HG03520 (cell line): Measurements from ENCODE around the gene NDOR1.

Experiments used
- ATAC-seq: cut with Tn5 transposase; IDR thresholded peaks from one replicate; pipeline ENCODE4 v1.9.1; 2021; ENCODE audit warnings: mild to moderate bottlenecking, moderate library complexity; ENCODE audit not compliant: unreplicated experiment

Gene NDOR1

DNA sequence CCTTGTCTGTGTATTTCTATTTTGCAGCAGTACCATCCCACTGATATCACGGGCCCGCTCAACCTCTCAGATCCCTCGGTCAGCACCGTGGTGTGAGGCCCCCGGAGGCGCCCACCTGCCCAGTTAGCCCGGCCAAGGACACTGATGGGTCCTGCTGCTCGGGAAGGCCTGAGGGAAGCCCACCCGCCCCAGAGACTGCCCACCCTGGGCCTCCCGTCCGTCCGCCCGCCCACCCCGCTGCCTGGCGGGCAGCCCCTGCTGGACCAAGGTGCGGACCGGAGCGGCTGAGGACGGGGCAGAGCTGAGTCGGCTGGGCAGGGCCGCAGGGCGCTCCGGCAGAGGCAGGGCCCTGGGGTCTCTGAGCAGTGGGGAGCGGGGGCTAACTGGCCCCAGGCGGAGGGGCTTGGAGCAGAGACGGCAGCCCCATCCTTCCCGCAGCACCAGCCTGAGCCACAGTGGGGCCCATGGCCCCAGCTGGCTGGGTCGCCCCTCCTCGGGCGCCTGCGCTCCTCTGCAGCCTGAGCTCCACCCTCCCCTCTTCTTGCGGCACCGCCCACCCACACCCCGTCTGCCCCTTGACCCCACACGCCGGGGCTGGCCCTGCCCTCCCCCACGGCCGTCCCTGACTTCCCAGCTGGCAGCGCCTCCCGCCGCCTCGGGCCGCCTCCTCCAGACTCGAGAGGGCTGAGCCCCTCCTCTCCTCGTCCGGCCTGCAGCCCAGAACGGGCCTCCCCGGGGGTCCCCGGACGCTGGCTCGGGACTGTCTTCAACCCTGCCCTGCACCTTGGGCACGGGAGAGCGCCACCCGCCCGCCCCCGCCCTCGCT, 37.5 kb upstream of the NDOR1 start:
- no peak for ATAC-seq

DNA sequence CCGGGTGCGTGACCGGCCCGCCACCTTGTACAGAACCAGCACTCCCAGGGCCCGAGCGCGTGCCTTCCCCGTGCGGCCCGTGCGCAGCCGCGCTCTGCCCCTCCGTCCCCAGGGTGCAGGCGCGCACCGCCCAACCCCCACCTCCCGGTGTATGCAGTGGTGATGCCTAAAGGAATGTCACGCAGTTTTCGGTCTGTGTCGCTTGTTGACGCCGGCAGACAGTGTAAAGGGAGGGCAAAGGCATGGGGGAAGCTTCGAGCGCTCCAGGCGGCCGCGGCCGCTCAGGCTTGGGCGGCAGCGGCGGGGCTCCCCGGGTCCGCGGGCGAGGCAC, 37.0 kb upstream of the NDOR1 start:
- no peak for ATAC-seq

DNA sequence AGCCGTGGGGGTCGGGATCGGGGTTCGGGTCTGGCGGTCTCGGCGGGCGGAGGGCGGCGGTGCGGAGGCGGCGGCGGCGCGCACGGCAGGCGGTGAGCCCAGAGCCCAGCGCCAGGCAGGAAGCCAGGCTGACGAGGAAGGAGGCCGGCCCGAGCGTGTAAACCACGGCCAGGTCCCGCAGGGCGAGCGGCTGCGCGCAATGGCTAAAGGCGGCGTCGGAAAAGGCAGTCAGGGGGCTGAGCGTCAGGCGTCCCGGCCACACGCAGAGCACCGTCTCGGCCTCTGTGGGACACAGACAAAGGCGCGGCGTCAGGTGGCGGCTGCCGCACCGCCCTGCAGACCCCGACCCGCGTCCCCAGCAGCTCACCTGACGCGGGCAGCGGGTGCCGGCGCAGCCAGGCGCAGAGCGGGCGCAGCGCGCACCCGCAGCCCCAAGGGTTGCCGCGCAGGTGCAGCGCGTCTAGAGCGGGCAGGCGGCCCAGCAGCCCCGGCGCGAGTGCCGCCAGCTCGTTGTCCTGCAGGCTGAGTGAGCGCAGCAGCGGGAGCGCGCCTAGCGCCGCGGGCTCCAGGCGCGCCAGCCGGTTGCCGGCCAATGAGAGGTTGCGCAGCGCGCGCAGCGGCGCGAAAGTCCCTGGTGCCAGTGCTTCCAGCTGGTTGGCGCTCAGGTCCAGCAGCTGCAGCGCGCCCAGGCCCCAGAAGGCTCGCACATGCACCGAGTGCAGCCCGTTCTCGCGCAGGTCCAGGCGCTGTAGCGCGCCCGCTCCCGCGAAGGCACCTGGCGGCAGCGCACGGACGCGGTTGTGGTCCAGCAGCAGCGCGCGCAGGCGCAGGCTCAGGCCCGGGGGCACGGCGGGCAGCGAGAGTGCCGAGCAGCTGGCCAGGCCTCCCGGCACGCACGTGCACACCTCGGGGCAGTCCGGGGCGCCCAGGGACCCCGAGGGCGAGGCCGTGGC, 36.3 kb upstream of the NDOR1 start:
- no peak for ATAC-seq

- no peak for ATAC-seq
Observed at GRCh38 chr9:137169896-137170358, 35.6 kb upstream of the NDOR1 start, which contains the start of gene LRRC26. Gene LRRC26 (minus strand): TSS chr9:137170051. CDS start chr9:137169943, 108 bp downstream.

DNA sequence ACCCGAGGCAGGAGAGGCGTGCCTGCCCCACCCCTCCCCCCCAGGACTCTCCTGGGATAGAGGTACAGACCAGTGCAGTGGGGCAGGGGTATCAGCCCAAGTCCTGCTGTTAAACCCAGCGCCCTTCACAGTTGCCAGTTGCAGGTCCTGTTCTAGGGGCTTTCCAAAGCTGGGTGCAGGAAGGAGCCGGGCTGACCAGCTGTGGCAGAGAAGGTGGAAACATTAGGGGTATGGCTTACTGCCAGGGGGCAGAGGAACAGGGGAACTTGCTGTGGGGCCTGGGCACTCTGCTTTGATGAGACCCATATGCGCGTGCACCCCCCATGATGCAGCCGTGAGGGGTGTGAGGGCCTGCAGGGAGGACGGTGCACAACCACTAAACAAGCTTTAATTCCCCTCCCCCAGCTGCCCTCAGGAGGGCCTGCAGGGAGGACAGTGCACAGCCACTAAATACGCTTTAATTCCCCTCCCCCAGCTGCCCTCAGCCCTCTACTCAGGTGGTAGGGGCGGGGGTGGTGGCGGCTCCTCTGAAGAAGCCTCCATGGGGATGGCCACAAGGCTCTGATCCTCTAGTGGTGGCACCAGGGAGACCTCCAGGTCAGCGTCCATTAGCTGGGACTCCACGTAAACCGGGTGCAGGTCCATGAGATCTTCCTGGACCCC, 34.9 kb upstream of the NDOR1 start:
- no peak for ATAC-seq

DNA sequence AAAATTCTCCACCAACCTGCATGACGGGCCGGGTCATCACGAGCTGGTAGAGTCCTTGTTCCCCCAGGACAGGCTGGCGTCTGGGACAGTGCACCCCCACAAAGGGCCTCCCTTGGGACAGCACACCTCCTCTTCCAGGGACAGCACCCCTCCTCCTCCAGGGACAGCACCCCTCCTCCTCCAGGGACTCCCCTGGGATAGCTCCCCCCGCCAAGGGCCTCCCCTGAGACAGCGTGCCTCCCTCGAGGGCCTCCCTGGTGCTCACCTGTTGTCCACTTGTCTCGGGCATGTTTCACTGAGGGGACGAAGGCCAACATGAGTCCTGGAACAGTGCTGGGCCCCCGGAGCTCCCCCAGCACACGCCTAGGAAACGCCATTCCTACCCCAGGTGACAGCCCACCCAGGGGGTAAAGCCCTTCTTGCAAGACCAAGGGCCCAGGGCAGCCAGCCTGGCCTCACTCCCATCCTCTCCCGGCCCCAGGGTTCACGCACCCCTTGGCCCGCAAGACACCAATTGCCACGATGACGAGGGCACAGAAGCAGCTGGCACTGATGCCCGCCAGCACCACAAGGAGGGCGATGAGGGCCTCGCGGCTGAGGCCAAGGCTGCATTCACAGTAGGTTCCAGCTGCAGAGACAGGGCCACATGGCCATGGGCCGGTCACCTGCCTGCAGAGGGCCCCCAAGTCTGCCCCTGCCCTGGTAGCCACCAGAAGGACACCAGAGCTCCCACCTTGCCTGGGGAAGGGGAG, 34.2 kb upstream of the NDOR1 start:
- ATAC-seq, result no peak

- no peak for ATAC-seq
Observed at GRCh38 chr9:137172901-137173795, 32.4 kb upstream of the NDOR1 start.

GRCh38 chr9:137173796-137174664, 31.5 kb upstream of the NDOR1 start:
- ATAC-seq, result no peak

DNA sequence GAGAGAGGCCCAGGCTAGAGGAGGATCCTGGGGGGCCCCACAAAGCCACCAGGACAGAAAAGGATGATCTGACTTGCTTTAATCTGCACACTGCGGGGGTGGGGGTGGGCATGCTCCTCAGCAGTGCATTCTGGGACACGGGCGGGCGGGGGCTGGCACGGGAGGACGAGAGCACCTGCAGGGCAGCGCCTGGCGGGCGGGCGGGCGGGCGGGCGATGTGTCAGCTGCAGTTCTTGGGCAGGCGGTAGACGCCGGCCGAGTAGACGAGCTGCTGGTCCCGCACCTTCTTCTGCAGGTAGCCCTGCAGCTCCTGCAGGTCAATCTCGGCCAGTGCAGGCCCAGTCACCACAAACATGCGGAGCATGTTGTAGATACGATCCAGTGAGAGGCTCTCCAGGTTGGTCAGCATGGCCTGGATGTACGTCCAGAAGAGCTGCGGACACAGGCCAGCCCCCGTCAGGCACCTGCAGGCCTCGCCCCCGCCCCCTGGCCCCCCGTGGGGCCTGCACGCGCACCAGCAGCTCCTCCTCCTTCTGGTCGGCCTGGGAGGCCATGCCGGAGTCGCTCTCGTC, 30.7 kb upstream of the NDOR1 start:
- ATAC-seq, result no peak

- no peak for ATAC-seq
Observed at GRCh38 chr9:137175345-137175961, 30.0 kb upstream of the NDOR1 start.

- no peak for ATAC-seq
Observed at GRCh38 chr9:137176302-137177182, 29.0 kb upstream of the NDOR1 start.

DNA sequence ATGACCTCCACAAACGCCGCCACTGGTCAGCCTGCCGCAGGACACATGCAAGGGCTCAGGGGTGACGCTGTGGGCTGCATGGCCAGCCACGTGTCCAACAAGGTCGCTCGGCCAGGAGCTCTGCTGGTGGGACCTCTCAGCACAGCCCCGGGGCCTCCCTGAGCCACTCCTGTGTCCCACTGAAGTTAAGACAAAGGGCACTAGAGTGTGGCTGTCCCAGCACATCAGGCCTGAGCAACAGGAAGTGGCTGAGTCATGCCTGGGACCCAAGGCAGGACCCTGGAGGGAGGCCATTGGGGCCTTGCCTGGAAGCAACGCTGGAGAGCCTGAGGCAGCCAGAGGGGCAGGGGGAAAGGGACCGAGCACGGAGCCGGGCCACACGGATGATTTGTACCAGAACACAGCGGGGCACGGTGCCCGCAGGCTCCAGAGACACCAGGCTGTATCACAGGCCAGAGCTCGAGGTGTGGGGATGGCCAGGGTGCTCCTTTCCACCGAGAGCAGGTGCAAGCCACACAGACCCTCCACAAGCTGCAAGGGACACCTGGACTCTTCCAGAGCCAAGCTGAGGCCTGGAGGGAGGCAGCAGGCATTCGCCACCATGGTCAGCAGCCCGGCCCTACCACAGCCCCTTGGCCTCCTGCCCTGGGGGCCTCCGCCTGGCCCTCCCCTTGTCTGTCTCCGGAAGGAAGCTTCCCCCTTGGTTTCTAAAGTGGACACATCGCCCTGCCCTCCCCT, 27.1 kb upstream of the NDOR1 start:
- no peak for ATAC-seq

DNA sequence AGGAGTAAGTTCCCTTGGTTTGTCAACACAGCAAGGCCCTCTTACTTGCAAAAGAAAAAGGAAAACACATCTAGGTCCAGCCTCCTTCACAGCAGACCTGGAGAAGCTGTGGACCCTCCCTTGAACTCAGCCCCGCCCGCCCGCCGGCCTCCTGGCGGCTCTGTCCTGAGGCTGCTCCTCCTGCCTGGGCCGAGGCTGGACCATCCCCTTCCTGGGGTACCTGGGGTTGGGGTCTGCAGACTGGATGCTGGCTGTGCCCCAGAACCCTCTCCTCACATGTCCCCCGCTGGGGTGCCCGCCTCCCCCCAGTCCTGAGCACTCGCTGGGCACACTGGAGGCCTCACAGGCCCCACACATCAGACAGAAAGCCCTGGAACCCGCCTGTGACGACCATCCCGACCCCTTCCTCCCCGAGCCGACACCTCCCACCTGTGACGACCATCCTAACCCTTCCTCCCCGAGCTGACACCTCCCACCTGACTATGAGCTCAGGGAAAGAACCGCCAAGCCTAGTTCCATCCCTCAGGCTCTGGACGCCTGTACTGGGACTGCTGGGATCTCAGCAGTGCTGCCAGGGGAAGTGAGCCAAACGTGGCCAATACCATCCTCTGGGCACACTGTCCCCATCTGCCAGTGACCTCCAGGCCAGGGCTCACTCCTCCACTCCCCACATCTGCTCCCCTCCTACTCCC, 26.4 kb upstream of the NDOR1 start:
- ATAC-seq, result no peak

- no peak for ATAC-seq
Observed at GRCh38 chr9:137179761-137180160, 25.7 kb upstream of the NDOR1 start.

- no peak for ATAC-seq
Observed at GRCh38 chr9:137180491-137180890, 25.0 kb upstream of the NDOR1 start.

DNA sequence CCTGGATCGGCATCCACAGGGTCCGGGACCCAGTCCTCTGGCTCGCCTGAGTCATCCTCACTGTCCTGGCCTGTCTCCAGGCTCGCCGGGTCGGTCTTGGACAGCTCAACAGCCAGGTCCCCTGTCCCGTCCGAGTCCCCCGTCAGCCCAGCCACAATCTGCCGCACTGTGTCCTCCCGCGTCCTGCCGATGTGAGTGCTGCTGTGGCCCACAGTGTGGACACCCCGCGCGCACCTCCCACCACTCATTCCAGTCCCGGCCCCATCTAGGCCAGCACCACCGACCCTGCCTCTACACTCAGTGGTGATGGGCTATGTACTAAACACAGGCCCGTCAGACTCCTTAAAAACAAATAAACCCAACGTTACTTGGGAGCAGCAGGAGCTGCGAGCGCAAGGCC, 23.8 kb upstream of the NDOR1 start:
- no peak for ATAC-seq
